AG09309 (cell line): Measurements from ENCODE around the gene TMEM120B.
"Not testable (repeated sequence)": the region's sequence is repeated elsewhere in the genome, so short reads cannot be mapped to it uniquely, and the experiment has no call there.

Source experiments
- DNase-seq: peaks from one replicate; pipeline ENCODE4 v3.0.0-alpha.2; 2010; ENCODE audit warnings: low read depth
- H3K4me3 ChIP-seq: 2 replicates; pipeline ENCODE4 v1.5.1; 2011; ENCODE audit warnings: mild to moderate bottlenecking, low read depth, low read length, moderate library complexity; ENCODE audit not compliant: control insufficient read depth
- TF ChIP-seq, protein P1 (sequence below): IDR thresholded peaks from 2 replicates; pipeline ENCODE4 v1.5.1; 2011; ENCODE audit warnings: mild to moderate bottlenecking, low read depth, low read length, inconsistent platforms; ENCODE audit not compliant: insufficient read depth, control insufficient read depth; ENCODE audit errors: missing control alignments

Gene TMEM120B

DNA sequence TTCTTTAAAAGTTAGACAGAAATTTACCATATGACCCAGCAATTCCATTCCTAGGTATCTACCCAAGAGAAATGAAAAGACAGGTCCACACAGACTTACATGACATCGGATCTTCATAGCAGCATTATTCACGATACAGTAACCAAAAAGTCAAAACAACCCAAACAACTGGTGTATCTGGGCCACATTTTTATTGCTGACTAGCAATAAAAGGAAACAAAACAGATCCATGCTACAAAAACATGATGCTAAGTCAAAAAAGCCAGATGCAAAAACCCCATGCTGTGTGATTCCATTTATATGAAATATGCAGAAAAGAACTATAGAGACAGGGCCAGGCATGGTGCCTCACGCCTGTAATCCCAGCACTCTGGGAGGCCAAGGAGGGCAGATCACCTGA is 12.9 kb downstream of the TMEM120B start:
- no peak overlapping the region for H3K4me3 ChIP-seq
- no peak for DNase-seq
- TF ChIP-seq, protein P1, sequence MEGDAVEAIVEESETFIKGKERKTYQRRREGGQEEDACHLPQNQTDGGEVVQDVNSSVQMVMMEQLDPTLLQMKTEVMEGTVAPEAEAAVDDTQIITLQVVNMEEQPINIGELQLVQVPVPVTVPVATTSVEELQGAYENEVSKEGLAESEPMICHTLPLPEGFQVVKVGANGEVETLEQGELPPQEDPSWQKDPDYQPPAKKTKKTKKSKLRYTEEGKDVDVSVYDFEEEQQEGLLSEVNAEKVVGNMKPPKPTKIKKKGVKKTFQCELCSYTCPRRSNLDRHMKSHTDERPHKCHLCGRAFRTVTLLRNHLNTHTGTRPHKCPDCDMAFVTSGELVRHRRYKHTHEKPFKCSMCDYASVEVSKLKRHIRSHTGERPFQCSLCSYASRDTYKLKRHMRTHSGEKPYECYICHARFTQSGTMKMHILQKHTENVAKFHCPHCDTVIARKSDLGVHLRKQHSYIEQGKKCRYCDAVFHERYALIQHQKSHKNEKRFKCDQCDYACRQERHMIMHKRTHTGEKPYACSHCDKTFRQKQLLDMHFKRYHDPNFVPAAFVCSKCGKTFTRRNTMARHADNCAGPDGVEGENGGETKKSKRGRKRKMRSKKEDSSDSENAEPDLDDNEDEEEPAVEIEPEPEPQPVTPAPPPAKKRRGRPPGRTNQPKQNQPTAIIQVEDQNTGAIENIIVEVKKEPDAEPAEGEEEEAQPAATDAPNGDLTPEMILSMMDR = no peak

DNA sequence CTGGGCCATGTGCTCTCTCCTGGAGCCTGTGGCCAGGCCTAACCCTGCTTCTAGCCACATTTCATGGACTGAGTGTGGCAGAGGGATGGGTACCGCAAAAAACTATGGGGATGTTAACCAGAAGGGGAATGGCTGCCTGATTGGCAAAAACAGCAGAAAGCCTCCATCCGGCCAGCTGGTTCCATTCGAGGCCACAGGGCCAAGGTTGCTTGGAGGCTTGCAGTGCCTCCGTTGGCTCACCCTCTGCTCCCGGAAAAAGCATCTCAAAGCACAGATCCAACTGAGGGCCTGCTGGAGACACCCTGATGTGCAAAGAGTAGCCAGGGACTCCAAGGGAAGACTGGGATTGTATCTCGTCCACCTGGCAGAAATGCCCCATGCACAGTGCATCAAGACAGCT is 16.5 kb downstream of the TMEM120B start:
- TF ChIP-seq, protein P1 = no peak
- no peak overlapping the region for H3K4me3 ChIP-seq
- DNase-seq = no peak

DNA sequence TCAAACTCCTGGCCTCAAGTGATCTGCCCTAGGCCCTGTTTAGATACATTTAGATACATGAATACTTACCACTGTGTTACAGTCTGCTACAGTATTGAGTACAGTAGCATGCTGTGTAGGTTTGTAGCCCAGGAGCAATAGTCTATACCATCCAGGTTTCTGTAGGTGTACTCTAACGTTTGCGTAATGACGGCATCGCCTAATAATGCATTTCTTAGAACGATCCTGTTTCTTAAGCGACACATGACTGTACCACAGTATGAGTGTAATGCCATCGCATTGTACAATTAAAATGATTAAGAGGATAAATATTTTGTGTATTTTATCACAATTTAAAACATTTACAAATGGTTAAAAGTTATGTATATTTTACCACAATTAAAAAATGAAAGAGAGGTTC is 18.9 kb downstream of the TMEM120B start:
- TF ChIP-seq, protein P1 = no peak
- no peak for DNase-seq
- no peak overlapping the region for H3K4me3 ChIP-seq

DNA sequence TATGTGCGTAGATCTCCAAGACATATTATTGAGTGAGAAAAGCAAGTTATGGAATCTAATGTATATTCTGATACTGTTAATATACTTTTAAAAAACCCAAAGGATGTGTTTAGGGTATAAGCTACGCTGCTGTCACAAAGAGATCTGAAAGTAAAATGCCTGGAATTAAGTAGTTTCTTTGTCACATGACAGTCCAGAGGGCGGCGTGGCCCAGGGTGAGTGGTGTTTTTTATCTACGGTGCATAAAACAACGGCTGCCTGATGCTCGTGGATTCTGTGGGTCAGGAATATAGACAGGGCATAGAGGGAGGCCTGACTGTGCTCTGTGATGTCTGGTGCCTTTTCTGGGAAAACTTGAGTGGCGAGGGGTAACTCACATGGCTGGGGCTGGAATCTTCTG is 21.3 kb downstream of the TMEM120B start:
- no peak for DNase-seq
- H3K4me3 ChIP-seq = no peak overlapping the region
- TF ChIP-seq, protein P1 = no peak

DNA sequence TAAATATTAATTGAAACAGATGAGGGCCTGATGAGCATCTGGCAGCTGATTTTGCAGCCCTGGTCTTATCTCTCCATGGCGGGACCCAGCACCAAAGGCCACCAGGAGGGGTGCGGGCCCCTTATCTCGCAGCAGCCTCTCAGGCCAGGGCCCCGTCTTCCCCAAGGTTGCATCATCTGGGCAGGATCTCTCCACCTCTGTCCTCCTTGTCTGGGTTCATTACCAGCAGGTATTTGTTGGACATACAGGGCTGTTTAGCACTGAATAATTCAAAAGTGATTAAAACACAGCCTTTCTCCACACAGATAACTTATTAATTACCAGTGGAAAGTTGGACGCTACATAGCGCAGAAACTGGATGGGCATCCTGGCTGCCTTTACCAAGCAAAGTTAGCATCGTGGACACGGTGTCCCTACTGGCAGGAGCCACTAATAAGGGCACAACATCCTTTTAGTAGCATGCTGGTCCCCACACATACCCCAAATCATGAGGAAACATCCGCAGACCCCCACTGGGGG is 25.8 kb downstream of the TMEM120B start:
- TF ChIP-seq, protein P1 = no peak
- DNase-seq = no peak
- no peak overlapping the region for H3K4me3 ChIP-seq

DNA sequence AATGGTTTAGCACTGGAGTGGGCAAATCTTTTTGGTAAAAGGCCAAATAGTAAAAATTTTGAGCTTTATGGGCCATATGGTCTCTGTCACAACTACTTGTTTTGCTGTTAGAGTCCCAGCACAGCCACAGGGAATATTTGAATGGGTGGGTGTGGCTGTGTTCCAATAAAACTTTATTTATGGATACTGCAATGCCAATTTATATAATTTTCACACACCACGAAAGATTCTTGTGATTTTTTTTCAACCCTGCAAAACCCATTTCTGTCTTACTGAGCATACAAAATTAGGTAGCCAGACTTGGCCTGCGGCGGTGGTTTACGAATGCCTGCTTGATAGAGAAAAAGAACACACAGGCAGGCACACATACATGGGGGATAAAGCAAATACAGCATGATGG is 28.3 kb downstream of the TMEM120B start:
- H3K4me3 ChIP-seq = no peak overlapping the region
- DNase-seq = no peak
- TF ChIP-seq, protein P1 = no peak

DNA sequence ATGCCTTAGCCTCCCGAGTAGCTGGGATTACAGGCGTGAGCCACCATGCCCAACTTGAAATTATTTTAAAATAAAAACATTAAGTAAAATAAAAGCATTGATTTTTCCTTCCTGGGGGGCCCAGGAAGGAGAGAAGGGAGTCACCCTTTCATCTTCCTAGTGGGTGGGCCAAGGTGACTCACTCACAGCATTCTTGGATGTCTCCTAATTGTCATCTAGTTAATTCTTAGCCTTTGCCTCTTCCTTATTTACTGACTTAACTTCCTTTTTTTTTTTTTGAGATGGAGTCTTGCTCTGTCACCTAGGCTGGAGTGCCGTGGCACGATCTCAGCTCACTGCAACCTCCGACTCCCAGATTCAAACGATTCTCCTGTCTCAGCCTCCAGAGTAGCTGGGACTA is 29.2 kb downstream of the TMEM120B start:
- no peak overlapping the region for H3K4me3 ChIP-seq
- no peak for DNase-seq
- TF ChIP-seq, protein P1 = no peak

DNA sequence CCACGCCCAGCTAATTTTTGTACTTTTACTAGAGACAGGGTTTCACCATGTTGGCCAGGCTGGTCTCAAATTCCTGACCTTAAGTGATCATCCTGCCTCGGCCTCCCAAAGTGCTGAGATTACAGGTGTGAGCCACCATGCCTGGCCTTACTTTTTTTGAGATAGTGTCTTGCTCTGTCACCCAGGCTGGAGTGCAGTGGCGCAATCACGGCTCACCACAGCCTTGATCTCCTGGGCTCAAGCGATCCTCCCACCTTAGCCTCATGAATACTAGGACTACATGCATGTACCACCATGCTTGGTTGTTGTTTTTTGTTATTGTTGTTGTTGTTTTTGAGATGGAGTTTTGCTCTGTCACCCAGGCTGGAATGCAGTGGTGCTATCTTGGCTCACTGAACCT is 33.0 kb downstream of the TMEM120B start:
- DNase-seq, H3K4me3 ChIP-seq: not testable (repeated sequence)
